Raji (cell line): ENCODE data around the gene ZNF407.

ENCODE experiments used
- POLR2A ChIP-seq: IDR thresholded peaks from 2 replicates; pipeline ENCODE4 v1.6.1; 2011; ENCODE audit warnings: low read depth, low read length, control low read depth; ENCODE audit not compliant: insufficient read depth

The ZNF407 gene

DNA sequence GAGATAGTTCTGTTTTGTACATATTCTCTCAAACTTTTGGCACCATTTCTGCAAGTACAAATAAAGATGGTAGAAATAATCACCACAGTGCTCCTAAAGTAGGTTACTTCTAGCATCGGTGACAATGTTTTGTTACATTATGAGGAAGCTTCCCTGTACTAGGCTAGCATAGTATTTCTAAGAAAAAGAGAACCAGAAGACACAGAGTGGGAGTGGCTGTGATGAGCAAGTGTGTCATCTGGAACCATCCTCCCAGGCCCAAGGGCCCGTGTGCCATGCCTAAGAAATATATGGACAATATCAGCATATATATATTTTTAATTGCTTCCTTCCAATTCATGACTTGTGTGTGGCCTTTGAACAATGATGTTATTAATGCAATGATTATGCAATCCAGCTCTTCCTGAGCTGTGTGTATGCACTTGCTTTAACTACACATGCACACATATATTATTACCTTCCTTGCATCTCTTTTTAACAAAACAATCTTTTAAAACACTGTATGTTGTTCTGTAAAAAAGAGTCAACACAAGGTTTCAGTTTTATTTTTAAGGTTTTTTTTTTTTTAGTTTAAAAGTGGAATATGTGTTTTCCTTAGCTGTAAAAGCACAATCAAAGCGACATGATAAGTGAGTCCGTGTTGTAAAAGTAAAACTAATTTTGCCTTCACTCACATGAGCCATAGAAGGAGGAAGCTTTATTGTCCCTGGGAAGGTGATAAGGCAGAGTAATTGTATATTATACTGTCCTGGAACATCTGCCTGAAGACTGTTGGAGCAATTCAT is 303.9 kb downstream of the ZNF407 start:
- TF ChIP-seq POLR2A: no peak

GRCh38 chr18:74902147-74902455 is 304.4 kb downstream of the ZNF407 start:
- no peak for TF ChIP-seq POLR2A

DNA sequence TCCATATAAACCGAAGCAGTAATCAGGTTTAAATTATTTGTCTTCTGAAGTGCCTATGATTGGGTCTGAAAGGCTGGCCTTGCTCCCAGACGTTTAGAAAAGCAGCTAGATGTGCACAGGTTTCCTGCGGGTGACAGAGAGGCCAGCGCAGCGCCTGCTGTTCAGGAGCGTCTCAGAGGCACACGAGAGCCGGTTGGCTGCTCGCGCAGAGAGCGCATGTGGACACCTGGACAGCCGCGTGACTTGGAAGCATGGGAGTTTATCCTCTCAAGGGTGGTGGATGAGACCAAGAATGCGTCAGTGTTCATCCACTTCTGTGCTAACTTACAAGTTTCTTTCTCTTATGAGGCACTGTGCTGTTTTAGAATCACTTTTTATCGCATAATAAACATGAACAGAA is 307.6 kb downstream of the ZNF407 start:
- TF ChIP-seq POLR2A: no peak

DNA sequence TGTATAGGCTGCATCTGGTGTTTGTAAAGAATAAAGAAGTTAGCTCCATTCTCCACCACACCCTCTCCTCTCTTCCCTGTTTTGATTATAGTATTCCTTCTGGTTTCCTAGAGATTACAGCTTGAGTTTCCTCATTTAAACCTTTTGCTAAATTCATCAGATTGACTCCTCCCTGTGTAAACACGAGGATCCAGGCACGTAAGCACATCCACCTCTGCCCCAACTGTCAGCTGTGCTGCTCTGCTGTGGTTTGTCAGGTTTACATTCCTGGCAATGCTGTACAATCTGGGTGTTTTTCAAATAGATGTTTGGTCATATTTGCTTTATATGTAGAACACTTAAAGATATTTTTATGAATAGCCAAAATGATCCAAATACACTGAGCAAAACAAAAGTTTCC is 308.5 kb downstream of the ZNF407 start:
- no peak for TF ChIP-seq POLR2A

GRCh38 chr18:74914052-74914591 is 316.5 kb downstream of the ZNF407 start:
- no peak for TF ChIP-seq POLR2A

GRCh38 chr18:74914648-74915047 is 317.0 kb downstream of the ZNF407 start:
- no peak for TF ChIP-seq POLR2A

DNA sequence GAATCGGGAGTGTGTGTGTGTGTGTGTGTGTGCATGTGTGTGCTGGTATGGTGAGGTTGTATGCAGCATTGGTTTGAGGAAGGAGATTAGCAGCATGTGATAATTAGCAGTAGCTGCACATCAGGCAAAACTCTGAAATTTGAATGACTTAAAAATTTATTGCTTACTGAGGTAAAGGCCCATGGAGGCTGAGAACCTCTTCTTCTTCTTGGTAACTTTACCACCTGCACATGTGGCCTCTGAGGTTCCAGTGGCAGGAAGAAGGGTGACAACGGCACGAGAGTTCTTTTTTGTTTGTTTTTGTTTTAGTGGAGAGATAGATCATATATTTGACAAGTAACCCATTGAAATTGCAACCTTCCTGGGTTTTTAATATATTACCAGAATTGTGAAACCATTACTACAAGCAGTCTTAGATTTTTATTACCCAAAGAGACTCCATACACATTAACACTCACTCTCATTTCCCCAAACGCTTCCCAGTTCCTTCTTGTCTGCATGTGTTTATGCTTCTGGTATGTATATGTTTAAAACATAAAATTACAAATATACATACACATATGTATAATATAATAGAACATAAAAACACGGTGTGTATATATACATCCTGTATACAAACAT is 319.2 kb downstream of the ZNF407 start:
- no peak for TF ChIP-seq POLR2A

DNA sequence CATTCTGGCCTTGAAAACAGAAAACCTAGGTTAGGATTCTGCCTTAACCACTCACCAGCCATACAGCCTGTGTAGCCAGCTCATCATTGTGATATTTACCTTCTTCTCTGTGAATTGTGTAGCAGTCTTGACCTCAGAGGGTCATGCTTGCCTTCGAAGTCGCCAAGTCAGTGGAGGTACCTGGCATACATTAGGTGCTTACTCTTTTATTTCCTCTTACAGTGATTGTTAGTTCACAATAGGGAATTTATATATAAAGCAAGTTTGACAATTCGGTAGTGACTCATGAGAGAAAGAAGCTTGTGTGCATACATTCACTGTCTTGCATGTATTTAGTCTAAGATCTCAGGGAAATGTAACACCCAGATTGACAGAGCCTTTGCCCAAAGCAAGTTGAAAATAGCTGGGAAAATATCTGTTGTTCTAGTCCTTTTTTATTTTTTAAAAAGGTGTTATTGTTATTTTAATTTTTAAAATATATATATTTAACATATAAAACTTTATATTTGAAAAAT is 320.7 kb downstream of the ZNF407 start:
- TF ChIP-seq POLR2A: no peak

DNA sequence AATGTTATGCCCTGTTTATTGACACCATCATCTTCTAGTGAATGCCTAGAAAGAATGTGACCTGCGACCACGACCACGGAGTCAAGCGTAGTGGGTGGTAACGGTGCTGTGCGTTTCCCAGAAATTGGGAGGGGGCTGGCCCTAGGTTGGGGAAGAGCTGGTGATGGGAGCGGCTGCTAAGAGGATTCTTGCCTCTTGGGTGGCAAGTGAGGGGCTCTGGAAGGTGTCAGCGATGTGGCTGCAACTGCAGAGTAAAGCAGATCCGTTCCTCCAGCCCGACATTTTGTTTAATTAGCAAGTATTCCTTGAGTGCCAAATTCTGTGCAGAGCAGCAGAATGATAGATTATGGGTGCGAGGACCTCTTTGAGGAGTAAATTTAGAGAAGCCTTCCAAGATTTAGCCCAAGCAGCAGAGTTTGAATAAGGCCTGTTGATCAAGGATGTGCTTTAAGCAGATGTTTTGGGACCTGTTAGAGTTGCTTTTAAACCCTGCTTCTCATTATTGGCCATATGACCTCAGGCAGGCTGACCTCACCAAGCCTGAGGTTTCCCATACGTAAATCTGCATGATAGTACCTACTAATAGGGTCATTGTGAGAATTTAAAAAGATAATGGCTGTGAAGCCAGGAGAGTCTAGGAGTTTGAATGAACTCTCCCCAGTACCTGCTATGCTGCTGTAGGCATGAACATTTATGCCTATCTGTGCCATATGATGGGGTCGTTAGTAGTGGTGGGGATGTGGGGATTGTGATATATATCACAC is 323.6 kb downstream of the ZNF407 start:
- no peak for TF ChIP-seq POLR2A

GRCh38 chr18:74926051-74926450 is 328.4 kb downstream of the ZNF407 start:
- no peak for TF ChIP-seq POLR2A

DNA sequence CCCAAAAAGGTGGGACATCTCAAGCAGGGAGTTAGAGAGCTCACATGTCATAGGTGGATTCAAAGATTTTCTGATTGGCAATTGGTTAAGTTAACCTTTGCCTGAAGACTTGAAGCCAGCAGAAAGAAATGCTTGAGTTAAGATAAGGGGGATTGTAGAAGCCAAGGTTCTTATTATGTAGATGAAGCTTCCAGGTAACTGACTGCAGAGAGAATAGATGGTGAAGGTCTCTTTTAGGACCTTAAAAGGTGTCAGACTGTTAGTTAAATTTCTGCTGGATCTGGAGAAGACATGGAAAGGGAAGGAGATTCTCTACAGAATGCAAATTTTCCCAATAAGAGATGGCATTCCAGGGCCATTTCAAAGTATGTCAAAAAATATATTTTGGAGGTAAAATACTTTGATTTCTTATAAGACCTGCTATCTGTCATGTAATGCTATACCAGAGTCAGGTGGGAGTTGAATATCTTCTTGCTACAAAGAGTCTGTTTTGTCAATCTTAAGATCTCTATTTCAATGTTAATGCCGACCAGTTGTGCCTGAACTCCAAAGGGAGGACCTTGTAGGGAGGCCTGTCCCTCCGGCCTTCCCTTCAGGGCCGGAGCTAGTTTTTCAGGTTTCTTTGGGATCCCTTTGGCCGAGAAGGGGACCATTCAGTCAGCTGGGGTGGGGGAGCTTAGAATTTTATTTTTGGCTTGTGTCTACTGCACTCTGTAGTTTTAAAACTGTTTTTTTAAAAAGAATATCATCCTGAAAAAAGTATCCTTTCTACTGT is 330.7 kb downstream of the ZNF407 start:
- no peak for TF ChIP-seq POLR2A

DNA sequence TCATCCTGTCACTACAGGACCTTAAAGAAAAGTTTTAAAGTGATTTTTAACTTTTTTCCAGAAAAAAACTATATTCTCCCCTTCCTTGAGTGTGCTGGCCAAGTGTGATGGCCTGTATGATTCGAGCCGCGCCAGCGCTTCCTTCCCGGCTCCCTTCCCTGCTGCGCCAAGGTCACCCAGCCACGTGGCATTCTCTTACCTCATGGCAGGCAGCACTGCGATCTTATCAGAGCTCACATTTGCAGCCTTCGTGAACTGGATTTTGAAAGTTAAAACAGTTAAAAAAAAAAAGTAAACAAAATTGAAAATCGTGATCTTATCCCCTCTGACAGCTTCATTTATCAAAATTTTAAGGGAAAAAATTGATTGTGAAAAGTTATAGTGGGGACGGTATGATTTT is 331.4 kb downstream of the ZNF407 start:
- no peak for TF ChIP-seq POLR2A

GRCh38 chr18:74930616-74931015 is 332.9 kb downstream of the ZNF407 start:
- TF ChIP-seq POLR2A: no peak

GRCh38 chr18:74933930-74934329 is 336.3 kb downstream of the ZNF407 start:
- no peak for TF ChIP-seq POLR2A

- no peak for TF ChIP-seq POLR2A
Observed at GRCh38 chr18:74935434-74935833, 337.8 kb downstream of the ZNF407 start.
